Panc1 (cell line): ENCODE measurements around the gene PDE4C. TPM values are rescaled to one million over a fixed set of nuclear protein-coding genes. Genes with fewer than 3 reads are reported as not detected.

Experiments
- ATAC-seq: fragments of 200-7000 bp; cut with Tn5 transposase; 2 replicates; pipeline ENCODE4 v1.9.1; 2020; ENCODE audit warnings: mild to moderate bottlenecking, moderate library complexity
- BruUV-seq: library from RNA; stranded (reverse); fragments of 400-500 nt; replicated peaks from 2 replicates; lab custom pipeline; 2021; lab: Mats Ljungman, UMichigan
- CTCF ChIA-PET: fragments of 300-600 bp; sonication (Branson Sonifier 250); formaldehyde crosslinking; loops from one replicate; lab custom pipeline; 2022; ENCODE audit warnings: antibody characterized with exemption; lab: Charles Lee
- POLR2A ChIA-PET: fragments of 300-600 bp; sonication (Branson Sonifier 250); formaldehyde crosslinking; loops from one replicate; lab custom pipeline; 2022; ENCODE audit warnings: antibody characterized with exemption; lab: Charles Lee
- DNase-seq: peaks from one replicate; pipeline ENCODE4 v3.0.0-alpha.2; 2010; ENCODE audit warnings: low read depth, low spot score
- H3K27ac ChIP-seq: 2 replicates; pipeline ENCODE4 v1.5.1; 2011; ENCODE audit warnings: mild to moderate bottlenecking, low read length, inconsistent platforms
- H3K27me3 ChIP-seq: fragments of 200-500 bp; sonication (Bioruptor generic); 2 replicates; pipeline ENCODE4 v1.6.0; 2014; ENCODE audit warnings: low read length, inconsistent platforms; ENCODE audit not compliant: control insufficient read depth, insufficient read depth
- H3K36me3 ChIP-seq: fragments of 200-500 bp; sonication (Bioruptor generic); 2 replicates; pipeline ENCODE4 v1.5.1; 2014; ENCODE audit warnings: inconsistent platforms, mild to moderate bottlenecking, low read length, moderate library complexity; ENCODE audit not compliant: control insufficient read depth, insufficient read depth
- H3K4me1 ChIP-seq: 2 replicates; pipeline ENCODE4 v1.5.1; 2011; ENCODE audit warnings: inconsistent platforms, mild to moderate bottlenecking, low read length, moderate library complexity; ENCODE audit not compliant: control insufficient read depth, insufficient read depth
- H3K4me3 ChIP-seq, 2 experiments: 2 replicates each; pipeline ENCODE4 v1.5.1; 2011 to 2012; ENCODE audit warnings: low read depth in 2 of 2, low read length in 2 of 2, mild to moderate bottlenecking in 2 of 2, inconsistent platforms in 1 of 2, moderate library complexity in 1 of 2
- H3K9me3 ChIP-seq: fragments of 200-500 bp; sonication (Bioruptor generic); 2 replicates; pipeline ENCODE4 v1.5.1; 2014; ENCODE audit warnings: low read depth, mild to moderate bottlenecking, inconsistent platforms, low read length, moderate library complexity; ENCODE audit not compliant: control insufficient read depth, insufficient read depth
- CTCF ChIP-seq: fragments of 450-650 bp; IDR thresholded peaks from 2 replicates; pipeline ENCODE4 v1.5.1; 2017; ENCODE audit warnings: mild to moderate bottlenecking
- POLR2AphosphoS5 ChIP-seq: IDR thresholded peaks from 2 replicates; pipeline ENCODE4 v1.6.1; 2012; ENCODE audit warnings: mild to moderate bottlenecking, low read depth, low read length, moderate library complexity
- REST ChIP-seq, 2 experiments: IDR thresholded peaks; 2 replicates each; pipeline ENCODE4 v1.6.1; 2011 to 2012; ENCODE audit warnings: low read depth in 2 of 2, control low read depth in 1 of 2, low read length in 1 of 2, mild to moderate bottlenecking in 1 of 2, moderate library complexity in 1 of 2; ENCODE audit not compliant: insufficient read depth in 1 of 2
- SIN3A ChIP-seq: IDR thresholded peaks from 2 replicates; pipeline ENCODE4 v1.6.1; 2012; ENCODE audit warnings: low read depth, mild to moderate bottlenecking, low read length, moderate library complexity, borderline replicate concordance; ENCODE audit not compliant: insufficient read depth
- TCF7L2 ChIP-seq: IDR thresholded peaks from 2 replicates; pipeline ENCODE4 v1.6.1; 2011; ENCODE audit warnings: mild to moderate bottlenecking, low read depth, low read length, inconsistent platforms
- in situ Hi-C: cut with HindIII; loops from 2 replicates; pipeline ENCODE4 v1.10.0; 2016; ENCODE audit warnings: low sequenced_read_pairs, low pct_unique_long_range_greater_than_20kb
- intact Hi-C: fragments of 100-400 bp; cut with micrococcal nuclease; formaldehyde crosslinking; loops from one replicate; pipeline ENCODE4 v1.10.0; 2022; ENCODE audit not compliant: unreplicated experiment
- total RNA-seq: library from RNA; stranded (reverse); gene quantifications from one replicate; pipeline ENCODE4 v1.2.1, GENCODE V29; 2021; ENCODE audit not compliant: unreplicated experiment

Gene PDE4C
- total RNA-seq, 1 experiment from 2014 or later = 0.98 TPM

GRCh38 chr19:18198374-18198773, 27.9 kb downstream of the PDE4C start:
- Histone ChIP-seq H3K4me3 (no peak overlapping the region), H3K9me3 (no peaks in the 10 kb centered on the region), H3K36me3 (no peaks in the 10 kb centered on the region; the same call in 1 of the 2 replicates), H3K27me3 (no peaks in the 10 kb centered on the region), H3K4me1 (0 out of 2 replicates have a peak, but pooled peaks cover 2% of the 10 kb centered on the region), H3K27ac (no peak overlapping the region)
- ATAC-seq (no peak), DNase-seq (no peak)
- no TSS peak for BruUV-seq
- ChIA-PET POLR2A (no interaction called here), CTCF (no interaction called here)
- TF ChIP-seq TCF7L2 (no peak), POLR2AphosphoS5 (no peak), REST (IDR thresholded peaks at IDR 0.05; ENCODE audit: insufficient read depth in 1 of 2, low read depth in 2 of 2, low read length in 1 of 2) (no peak), CTCF (no peak), SIN3A (no peak)
- in situ Hi-C loops = no loop called here
- intact Hi-C loops = no loop called here

- Histone ChIP-seq H3K4me3 (no peak overlapping the region), H3K4me1 (0 out of 2 replicates have a peak, but pooled peaks cover 2% of the 10 kb centered on the region), H3K27me3 (no peaks in the 10 kb centered on the region), H3K36me3 (no peaks in the 10 kb centered on the region; the same call in 1 of the 2 replicates), H3K27ac (no peak overlapping the region), H3K9me3 (no peaks in the 10 kb centered on the region)
- CTCF ChIA-PET = interaction anchor here (0.7 kb wide), 1 partner anchor 131 kb away, joined by 5 read pairs; no protein-coding TSS in a partner anchor
- in situ Hi-C loops = no loop called here
- TF ChIP-seq POLR2AphosphoS5 (no peak), SIN3A (no peak), CTCF (no peak), TCF7L2 (no peak), REST (IDR thresholded peaks at IDR 0.05; ENCODE audit: insufficient read depth in 1 of 2, low read depth in 2 of 2, low read length in 1 of 2) (no peak)
- DNase-seq (no peak), ATAC-seq (no peak)
- intact Hi-C loops = no loop called here
- BruUV-seq = no TSS peak
- POLR2A ChIA-PET = interaction anchor here (0.6 kb wide), 1 partner anchor 14 kb away, joined by 4 read pairs; no protein-coding TSS in a partner anchor
Measured at GRCh38 chr19:18197941-18198340, 28.3 kb downstream of the PDE4C start.
